Limb (tissue), 2 donors: Measurements from ENCODE around the gene TRIM69.
A peak's percentile ranks its signal among the peaks of the same experiment; 100 is the strongest.
"Not testable (repeated sequence)": the region's sequence is repeated elsewhere in the genome, so short reads cannot be mapped to it uniquely, and the experiment has no call there.

ENCODE experiments used
- DNase-seq, 2 donors: peaks; one replicate each; pipeline ENCODE4 v3.0.0-alpha.2; 2016; ENCODE audit errors: extremely low spot score in 2 of 2

Gene TRIM69

DNA sequence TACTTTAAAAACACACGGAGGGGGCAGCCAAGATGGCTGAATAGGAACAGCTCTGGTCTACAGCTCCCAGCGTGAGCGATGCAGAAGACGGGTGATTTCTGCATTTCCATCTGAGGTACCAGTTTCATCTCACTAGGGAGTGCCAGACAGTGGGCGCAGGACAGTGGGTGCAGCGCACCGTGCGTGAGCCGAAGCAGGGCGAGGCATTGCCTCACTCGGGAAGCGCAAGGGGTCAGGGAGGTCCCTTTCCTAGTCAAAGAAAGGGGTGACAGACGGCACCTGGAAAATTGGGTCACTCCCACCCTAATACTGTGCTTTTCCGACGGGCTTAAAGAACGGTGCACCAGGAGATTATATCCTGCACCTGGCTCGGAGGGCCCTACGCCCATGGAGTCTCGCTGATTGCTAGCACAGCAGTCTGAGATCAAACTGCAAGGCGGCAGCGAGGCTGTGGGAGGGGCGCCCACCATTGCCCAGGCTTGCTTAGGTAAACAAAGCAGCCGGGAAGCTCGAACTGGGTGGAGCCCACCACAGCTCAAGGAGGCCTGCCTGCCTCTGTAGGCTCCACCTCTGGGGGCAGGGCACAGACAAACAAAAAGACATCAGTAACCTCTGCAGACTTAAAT, 3.0 kb downstream of the TRIM69 start:
- not testable (repeated sequence) for DNase-seq

DNA sequence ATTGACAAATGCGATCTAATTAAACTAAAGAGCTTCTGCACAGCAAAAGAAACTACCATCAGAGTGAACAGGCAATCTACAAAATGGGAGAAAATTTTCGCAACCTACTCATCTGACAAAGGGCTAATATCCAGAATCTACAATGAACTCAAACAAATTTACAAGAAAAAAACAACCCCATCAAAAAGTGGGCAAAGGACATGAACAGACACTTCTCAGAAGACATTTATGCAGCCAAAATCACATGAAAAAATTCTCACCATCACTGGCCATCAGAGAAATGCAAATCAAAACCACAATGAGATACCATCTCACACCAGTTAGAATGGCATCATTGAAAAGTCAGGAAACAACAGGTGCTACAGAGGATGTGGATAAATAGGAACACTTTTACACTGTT, 7.1 kb downstream of the TRIM69 start:
- not testable (repeated sequence) for DNase-seq

DNA sequence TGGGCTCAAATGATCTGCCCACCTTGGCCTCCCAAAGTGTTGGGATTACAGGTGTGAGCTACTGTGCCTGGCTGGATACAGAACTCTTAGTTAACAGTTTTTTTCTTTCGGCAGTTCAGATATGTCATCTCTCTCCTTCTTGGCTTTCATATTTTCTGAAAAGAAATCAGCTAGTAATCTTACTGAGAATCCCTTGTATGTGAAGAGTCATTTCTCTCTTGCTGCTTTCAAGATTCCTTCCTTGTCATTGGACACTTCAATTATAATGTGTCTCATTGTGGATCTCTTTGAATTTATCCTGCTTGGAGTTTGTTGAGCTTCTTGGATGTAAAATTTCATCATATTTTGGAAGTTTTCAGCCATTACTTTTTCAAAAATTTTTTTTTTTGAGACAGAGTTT, 17.0 kb downstream of the TRIM69 start:
- no peak for DNase-seq

DNA sequence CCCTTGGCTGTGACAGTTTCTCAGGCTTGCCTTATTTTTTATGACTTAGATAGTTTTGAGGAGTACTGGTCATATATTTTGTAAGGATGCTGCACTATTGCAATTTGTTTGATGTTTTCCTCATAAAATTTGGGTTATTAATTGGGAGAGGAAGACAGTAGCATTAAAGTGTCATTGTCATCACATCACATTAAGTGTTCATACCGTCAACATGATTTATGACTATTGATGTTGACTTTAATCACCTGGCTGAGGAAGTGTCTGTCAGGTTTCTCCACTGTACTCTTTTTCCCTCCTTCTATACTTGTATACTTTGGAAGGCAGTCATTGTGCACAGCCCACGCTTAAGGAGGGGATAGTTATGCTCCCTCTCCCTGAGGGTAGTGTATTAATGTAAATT, 26.9 kb downstream of the TRIM69 start:
- no peak for DNase-seq

DNA sequence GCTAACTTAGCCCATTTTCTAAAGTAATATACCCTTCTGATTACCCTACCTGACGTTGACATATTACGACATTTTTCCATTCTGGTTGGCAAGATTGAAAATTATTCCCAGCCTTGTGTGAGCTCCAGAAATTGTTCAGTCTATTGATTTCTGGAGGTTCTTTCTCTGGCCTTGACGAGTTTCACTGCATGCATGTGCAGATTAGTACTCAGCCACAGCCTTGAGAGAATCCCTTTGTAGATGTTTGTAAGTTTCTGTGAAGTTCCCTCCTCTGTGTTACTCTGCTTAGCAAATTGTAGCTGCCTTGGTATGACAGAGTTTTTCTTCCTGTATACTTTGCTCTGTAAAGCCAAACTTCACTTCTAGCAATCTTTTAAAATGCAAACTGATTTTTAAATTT, 27.5 kb downstream of the TRIM69 start:
- no peak for DNase-seq

DNA sequence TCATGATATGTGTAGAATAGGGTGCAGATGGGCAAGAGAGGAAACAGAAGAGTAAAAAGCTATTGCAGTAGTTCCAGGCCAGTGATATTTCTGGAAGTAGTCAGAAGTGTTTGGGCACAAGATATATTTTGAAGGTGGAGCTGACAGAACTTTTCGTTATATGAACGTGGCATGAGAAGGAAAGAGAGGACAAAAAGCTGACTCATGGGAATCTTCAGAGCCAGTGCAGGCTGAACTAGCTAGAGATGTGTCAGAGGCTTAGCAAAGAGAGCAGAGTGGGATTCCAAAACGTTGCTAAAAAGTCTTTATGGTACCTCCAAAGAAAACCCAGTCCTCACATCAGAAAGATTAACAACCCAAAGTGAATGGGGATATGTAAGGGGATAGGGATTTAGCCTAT, 28.7 kb downstream of the TRIM69 start:
- no peak for DNase-seq

DNA sequence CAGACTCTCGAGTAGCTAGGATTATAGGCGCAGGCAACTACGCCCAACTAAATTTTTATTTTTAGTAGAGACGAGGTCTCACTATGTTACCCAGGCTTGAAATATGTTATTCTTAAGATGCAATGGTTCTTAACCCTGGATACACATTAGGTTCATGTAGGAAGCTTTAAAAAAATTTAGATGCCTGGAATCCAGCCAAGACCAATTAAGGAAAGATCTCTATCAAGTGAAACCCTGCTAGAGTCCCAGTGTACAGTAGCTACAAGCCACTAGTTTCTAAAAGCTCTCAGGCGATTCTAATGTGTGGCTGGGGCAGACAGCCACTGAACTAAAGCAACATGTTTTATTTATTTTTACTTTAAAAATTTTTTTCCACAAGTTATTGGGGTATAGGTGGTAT, 33.2 kb downstream of the TRIM69 start:
- DNase-seq: no peak

DNA sequence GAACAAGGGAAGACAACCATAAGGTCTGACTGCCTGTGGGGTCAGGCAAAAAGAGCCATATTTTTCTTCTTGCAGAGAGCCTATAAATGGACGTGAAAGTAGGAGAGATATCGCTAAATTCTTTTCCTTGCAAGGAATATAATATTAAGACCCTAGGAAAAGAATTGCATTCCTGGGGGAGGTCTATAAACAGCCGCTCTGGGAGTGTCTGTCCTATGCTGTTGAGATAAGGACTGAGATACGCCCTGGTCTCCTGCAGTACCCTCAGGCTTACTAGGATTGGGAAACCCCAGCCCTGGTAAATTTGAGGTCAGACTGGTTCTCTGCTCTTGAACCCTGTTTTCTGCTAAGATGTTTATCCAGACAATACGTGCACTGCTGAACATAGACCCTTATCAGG, 34.4 kb downstream of the TRIM69 start:
- not testable (repeated sequence) for DNase-seq

DNA sequence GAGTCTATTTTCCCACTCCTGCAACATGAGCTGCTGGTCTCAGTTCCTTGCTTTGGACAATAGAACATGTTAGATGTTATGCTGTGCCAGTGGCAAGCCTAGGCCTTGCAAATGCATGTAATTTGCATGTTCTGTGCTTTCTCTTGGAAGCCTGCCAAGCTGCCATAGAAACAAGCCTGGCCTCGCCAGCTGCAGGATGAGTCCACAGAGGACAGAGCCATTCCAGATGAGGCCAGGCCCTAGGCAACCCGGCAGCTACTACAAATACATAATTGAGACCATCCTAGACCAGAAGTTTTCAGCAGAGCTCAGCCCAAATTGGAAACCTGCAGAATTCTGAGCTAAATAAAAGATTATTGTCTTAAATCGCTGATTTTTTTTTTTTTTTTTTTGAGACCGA, 39.6 kb downstream of the TRIM69 start:
- DNase-seq: peak; percentile 33 to 65

DNA sequence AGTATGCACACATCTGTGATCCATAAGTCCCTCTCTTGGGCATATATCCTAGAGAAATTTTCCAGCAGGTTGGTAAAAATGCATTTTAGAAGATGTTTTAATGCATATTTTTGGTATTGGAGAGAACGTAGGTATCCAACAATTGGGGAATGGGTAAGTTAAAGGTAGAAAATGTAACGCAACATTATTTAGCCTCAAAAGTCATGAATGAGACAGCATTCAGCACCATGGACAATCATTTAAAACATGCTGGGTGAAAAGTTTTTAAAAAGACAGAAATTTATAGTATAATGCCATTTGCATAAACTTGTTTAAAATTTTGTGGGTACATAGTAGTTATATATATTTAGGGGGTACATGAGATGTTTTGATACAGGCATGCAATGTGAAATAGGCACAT, 43.4 kb downstream of the TRIM69 start:
- no peak for DNase-seq

DNA sequence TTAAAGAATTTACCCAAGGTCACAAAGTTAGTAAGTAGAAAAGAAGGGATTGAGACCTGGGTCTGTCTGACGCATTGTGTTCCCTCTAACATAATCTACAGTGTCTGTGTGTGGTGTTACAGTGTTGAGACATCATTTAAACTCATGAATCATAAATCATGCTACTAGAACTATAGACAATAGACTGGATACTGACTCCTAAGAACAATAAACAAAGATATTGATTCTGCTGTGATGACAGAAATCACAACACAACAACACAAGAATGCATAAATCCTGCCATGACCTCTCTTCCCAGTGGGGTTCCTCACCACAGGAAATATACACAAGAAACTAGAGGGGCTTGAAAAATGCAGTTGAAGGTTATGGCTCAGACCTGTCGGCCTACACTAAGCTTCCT, 44.3 kb downstream of the TRIM69 start:
- DNase-seq: no peak

DNA sequence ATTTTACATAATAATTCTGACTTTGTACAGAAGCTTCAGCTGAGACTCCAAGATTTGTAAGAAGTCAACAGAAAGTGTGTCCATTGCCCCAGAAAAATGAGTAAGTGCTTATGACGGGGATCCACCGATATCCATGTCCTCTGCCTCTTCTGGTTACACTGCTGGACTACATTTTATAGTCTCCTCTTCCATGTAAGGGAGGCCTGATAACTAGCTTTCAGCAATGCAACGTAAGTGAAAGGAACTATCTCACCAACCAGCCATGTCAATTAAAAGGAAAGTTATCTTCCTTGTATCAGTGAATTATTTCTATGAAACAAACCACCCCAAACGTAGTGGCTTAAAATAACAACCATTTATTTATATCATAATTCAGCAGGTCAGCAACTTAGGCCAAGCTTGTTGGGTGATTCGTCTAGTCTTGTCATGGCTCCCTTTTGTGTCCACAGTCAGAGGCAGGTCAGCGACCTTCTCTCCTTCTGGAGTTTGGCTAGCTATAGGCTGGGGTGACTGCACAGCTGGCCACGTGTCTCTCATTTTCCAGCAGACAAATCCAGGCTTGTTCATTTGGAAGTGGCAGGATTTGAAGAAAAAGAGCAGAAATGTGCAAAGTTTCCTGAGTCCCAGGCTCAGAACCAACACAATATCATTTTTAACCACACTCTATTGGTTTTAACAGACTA, 44.9 kb downstream of the TRIM69 start:
- no peak for DNase-seq

DNA sequence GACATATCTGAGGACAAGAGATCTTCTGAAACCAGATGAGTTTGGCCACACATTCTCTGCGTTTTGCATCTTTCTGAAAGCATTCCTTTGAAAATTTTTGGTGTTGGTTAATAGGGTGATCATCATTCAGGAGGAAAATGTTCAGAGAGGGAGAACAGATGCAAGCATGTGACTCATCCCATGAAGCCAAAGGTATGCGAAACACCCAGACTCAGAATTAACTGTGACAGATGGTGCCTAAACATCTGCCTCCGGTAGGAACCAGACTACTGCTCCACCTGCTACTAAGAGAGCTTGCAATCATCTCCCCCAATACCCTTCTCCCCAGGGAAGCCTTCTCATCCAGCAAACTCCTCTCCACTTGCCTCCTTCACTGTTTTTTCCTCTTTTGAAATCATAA, 46.2 kb downstream of the TRIM69 start:
- DNase-seq: no peak

DNA sequence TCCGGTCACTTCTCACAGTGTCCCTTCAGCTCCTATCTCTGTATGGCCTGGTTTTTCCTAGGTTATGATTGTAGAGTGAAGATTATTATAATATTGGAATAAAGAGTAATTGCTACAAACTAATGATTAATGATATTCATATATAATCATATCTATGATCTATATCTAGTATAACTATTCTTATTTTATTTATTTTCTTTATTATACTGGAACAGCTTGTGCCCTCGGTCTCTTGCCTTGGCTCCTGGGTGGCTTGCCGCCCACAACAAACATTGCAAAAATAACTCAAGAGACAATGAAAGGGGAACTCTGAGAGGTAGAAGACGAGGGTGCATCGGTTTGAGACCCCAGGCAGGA, 48.6 kb downstream of the TRIM69 start:
- not testable (repeated sequence) for DNase-seq

DNA sequence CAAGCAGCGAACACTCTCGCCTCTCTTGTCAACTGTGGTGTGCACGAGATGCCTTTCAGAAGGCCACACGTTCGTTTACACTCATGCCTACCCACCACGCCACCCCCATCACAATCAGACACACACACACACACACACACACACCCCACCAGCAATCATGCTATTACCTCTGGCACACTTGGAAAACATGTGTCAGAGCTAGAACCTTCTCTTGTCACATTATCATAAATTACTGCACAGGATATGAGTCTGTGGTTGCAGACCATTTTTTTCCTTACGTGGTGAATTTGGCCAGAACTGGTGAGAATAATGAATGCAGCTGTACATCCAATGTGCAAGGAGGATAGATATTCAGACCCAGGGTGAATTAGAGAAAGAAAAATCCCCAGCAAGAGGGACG, 52.4 kb downstream of the TRIM69 start:
- no peak for DNase-seq

DNA sequence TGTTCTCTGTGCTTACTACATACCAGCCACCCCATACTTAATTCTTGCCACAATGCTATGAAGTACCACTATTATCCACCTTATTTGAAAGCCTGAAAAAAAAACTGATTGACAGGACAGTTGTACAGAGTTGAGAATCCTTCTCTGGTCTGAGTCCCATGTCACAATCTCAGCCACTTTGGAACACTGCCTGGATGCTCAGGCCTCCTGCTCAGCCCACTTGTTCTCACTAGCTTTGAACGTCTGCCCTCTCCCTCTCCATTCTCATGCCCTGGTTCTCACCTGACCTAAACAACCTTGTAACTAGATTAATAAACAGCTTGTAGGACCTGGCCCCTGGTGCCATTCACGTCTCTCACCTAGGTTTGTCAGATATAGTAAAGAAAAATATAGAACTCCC, 53.9 kb downstream of the TRIM69 start:
- no peak for DNase-seq

DNA sequence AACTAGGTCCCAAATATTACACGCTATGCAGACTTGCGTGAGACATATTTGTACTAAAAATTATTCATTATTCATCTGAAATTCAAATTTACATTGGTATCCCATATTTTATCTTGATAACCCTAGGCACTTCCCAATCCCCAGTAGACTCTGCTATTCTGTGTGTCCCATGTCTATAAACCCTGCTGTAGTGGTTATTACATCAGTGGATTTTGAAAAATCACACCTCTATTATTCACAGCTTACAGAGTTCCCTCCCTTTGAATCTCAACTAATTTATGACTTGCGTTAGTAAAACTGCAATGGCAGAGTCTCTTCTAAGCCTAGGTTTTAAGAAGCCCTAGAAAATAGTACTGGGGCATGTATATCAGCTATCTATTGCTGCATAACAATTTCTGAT, 54.3 kb downstream of the TRIM69 start:
- no peak for DNase-seq

DNA sequence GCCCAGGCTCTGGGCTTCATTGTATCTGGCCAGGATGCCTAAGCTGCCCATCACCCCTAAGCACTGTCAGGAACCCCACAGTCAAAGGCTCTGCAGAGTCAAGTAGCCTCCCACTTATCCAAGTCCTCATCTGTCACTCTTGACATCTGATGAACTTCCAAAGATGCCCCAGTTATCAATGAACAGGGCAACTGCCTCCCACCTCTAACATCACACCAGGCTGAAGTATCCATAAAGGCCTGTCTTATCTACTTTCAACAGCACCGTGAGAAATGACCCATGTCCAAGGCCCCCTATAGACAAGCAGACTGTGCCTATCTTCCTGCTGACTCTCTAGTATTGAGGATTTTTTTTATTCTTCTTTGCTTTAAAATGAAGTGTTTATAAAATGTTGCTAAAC, 56.4 kb downstream of the TRIM69 start:
- DNase-seq: no peak

DNA sequence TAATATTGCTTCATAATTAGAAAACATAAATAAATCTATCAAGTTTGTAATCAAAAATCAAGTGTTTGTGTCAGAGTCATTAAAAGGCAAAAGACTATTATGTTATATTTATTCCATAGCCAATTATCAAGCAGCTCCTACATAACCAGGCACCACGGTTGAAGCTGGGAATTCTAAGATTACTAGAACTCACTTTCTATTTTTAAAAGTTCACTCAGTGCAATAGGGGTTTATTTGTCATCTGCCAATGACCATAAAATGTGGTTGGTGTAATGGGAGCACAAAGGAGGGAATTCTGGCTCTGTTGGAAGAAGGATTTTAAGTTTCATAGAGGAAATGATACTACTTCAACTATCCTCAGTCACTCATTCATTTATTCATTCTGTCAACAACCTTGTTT, 57.7 kb downstream of the TRIM69 start:
- DNase-seq: no peak

DNA sequence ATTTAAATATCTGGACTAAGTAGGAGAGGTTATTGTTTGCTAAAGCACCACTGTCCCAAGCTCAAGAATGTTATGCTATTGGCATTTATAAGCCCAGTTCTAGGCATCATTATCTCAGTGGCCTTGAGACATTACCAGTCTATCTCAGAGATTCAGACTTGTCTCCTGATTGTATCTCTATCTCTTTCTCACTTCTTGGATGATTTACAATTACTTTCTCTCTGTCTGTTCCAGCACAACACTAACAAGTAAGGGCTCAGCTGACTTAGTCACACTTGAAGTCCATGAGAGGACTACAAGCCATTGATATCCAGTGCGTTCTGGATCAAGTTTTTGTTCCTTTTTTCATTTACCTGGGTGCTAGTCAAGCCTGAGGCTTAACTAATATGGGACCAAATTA, 60.2 kb downstream of the TRIM69 start:
- no peak for DNase-seq

DNA sequence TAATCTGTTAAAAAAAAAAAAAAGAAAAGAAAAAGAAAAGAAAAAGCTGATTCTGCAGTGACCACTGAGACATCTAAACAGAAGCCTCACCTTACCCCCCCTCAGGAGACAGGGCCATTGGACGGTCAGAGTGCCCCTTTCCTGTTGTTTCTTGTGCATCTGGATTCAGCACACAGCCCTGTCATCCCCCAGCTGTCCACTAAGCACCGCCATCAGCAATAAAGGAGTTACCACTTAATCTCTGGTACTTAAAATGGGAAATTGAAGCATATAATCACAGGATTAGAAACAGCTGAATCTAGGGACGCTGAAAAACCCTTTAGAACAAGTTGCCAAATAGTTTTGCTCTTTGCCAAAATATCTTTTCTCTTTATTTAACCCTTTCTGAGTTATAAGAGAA, 62.5 kb downstream of the TRIM69 start:
- DNase-seq: peak in 1 of 2 donors; percentile 50

DNA sequence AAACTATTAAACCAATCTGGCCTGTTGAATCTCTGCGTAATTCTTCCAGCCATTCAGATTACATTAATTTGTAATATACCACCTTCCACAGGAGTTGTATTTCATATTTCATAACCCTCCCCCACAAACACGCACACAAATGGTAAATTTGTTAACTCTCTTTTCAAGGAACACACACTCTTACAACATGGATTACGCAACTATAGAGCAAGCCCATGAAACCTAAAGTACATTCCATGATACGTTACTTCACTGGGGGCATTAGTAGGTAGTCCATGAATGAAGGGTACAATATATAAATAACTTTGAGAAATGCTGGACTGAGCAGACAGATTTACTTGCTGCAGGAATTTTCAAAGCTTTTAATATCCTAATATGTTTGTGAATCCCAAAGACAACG, 65.0 kb downstream of the TRIM69 start:
- DNase-seq: no peak

DNA sequence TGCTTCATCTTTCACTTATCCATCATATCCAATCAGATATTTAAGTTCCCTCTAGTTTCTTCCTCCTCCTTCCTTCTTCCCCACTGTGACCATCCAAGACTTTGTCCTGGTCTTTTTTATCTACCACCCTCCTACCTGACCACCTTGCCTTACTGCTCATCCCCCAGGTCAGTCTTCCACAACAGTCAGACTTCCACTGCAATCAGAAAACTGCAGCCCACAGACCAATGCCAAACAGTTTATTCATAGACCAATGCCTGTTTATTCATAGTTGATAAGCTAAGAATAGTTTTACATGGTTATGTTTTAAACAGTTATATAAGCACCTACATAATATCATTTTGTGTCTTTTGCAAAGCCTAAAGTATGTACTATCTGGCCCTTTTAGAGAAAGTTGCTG, 65.5 kb downstream of the TRIM69 start:
- no peak for DNase-seq

DNA sequence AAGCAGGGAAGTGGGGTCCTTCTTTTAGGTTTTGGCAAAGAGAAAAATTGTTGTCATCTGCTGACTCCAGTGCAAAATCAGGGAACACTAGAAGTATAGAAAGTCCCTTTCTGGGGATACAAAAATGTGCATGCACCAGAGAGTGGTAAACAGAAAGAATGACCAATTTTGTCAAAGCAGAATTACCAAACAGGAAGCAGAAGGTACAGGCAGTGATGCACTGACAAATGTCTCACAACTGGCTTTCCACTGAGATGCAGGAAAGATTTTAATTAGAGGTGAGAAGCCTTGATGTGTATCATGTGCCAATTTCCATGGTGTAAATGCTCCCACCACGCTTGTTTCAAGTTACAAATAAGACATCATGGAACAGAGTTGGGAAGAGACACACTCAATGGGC, 66.0 kb downstream of the TRIM69 start:
- DNase-seq: no peak
